Activated naive CD4-positive, alpha-beta T cell treated with anti-CD3 and anti-CD28 coated beads, Interleukin-2, amount 50 U/mL, for 24 hours (primary cell): ENCODE data around the gene BIRC5.

Experiments
- H3K27ac Mint-ChIP-seq: one replicate; pipeline ENCODE4 v1.8.0; 2021; ENCODE audit warnings: mild to moderate bottlenecking, mixed read lengths
- H3K27me3 Mint-ChIP-seq: one replicate; pipeline ENCODE4 v1.8.0; 2021; ENCODE audit warnings: mixed read lengths
- H3K36me3 Mint-ChIP-seq: one replicate; pipeline ENCODE4 v1.8.0; 2021; ENCODE audit warnings: mixed read lengths
- H3K4me1 Mint-ChIP-seq: one replicate; pipeline ENCODE4 v1.8.0; 2021; ENCODE audit warnings: mixed read lengths
- H3K4me3 Mint-ChIP-seq: one replicate; pipeline ENCODE4 v1.8.0; 2021; ENCODE audit warnings: mild to moderate bottlenecking, mixed read lengths
- H3K9me3 Mint-ChIP-seq: one replicate; pipeline ENCODE4 v1.8.0; 2021; ENCODE audit warnings: mixed read lengths

The BIRC5 gene

DNA sequence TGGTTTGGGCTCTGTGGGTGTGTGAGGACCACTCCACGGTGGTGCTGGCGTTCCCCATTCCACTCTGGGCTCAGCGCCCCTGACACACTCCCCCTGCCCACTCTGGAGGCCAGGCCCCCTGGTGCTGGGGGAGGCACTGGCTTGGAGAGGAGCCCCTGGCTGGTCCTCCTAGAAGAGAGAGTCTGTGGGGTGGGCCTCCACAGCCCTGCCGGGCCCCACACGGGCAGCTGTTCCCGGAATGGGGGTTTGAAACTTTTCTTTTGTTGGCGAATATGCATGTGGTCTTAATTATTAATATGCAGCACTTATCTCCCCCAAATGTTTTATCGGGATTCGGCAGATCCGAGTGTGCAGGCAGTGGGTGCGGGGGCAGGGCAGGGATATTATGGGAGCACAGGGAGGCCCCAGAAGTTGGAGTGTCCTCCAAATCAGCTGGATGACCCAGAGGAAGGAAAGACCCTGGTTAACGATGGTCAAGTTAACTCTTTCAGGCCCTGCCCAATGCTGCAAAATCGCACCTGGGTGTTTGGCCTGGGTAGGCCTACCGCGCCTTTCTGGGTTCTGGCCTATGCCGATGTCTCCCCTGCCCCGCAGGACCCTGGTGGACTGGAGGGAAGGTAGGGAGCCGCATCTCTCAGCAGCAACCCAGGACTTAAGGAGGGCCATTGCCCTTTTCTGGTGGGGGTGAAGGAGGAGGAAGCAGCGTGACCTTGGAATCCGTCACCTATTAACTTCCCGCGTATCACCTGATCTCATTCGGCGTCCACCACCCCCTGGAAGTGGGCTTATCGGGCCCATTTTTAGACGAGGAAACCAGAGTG, 53.4 kb downstream of the BIRC5 start:
- Mint-ChIP-seq H3K27me3 (no peaks in the 10 kb centered on the region), H3K27ac (no peak overlapping the region), H3K4me1 (peaks cover 50% of the 10 kb centered on the region), H3K9me3 (no peaks in the 10 kb centered on the region), H3K4me3 (no peak overlapping the region), H3K36me3 (no peaks in the 10 kb centered on the region)

DNA sequence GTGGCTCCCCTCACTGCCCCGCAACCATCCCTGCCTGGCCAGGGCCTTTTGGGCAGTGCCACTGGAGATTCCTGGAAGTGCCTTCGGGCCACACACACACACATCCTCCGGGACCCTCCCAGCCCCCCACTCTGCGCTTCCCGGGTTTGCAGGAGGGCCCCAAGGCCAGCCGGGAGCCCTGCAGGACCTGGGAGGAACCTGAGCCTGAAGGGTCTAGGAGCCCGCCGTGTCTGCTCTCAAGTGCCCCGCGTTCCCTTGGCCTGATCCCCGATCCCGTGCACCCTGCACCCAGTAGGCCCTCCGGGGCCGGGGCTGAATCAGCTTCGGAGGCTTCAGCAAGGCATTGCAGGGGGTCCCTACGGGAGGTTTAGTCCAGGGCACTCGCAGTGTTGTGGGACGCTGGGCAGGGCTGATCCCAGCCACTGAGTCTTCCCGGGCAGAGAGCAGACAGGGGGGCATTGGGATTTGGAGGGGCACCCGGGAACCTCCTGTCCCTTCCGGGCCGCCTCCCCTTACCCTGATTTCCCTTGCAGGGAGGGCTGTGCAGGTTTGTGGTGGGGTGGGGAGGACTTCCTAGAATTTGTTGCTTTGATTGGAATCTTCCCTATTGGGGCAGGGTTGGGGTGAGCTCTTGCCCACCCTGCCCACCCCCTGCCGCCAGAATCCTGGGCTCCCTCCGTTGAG, 54.3 kb downstream of the BIRC5 start:
- H3K4me1 Mint-ChIP-seq = peaks cover 47% of the 10 kb centered on the region
- no peaks in the 10 kb centered on the region for H3K36me3 Mint-ChIP-seq
- no peaks in the 10 kb centered on the region for H3K27me3 Mint-ChIP-seq
- no peak overlapping the region for H3K4me3 Mint-ChIP-seq
- H3K9me3 Mint-ChIP-seq = no peaks in the 10 kb centered on the region
- H3K27ac Mint-ChIP-seq = no peak overlapping the region

DNA sequence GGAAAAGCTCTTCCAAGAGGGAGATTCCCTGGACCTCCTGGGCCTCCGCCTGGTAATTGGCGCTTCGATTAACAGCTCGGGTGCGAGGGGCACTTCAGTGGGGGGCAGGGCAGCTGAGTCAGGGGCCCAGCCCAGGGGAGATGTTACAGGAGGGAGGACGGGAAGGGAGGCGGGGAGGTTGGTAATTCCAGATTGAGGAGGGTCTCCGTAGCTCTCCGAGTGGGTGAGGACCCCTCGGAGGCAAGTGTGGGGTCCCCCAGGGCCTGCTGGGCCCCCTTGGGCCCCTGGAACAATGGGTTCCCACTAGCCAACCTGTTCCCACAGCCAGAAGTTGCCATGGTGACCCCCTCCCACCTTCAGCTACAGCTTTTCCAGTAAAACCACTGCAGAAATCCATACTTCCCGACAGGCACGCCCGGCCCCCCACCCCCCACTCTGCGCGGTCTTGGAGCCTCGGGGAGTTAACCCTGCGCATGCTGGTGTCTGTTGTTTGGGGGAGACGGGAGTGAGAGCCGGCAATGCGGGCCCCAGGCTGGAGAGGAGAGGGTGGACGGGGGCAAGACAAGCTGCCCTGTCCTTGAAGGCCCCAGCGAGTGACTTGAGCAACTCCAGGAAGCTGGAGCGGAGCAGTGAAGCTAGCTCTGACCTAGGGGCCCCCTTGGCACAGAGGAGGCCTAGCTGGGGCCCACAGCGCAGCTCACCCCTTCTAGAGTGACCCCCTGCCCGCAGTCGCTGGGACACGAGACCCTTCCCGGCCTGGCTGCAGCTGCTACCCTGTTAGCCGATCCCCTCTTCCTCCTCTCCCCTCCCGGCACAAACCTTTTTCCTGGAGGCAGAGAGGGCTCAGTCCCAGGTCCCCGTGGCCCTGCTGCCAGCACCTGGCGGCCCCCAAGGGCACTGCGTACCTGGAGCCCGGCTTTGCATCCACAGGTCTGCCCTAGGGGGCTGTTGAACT, 55.2 kb downstream of the BIRC5 start:
- H3K4me3 Mint-ChIP-seq = no peak overlapping the region
- no peaks in the 10 kb centered on the region for H3K36me3 Mint-ChIP-seq
- no peak overlapping the region for H3K27ac Mint-ChIP-seq
- no peaks in the 10 kb centered on the region for H3K9me3 Mint-ChIP-seq
- peaks cover 42% of the 10 kb centered on the region for H3K4me1 Mint-ChIP-seq
- H3K27me3 Mint-ChIP-seq = no peaks in the 10 kb centered on the region

DNA sequence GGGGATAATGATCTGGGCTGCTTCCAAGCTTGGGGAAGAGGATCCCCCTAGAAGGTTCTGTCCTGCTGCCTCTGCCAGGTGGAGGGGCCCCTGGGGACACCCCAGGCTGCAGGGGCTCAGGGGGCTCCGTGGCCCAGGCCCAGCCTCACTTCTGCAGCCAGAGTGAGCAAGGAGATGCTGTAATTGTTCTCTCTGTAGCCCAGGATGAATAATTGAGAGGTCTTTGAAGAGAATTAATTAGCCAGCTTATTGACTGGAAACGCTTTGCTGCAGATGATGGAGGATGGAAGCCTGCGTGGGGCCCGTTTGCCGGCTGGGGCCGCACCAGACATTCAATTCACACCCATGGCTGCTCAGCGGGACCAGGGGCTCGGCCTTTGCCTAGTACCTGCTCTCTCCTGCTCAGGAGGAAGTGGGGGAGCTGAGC, 55.9 kb downstream of the BIRC5 start:
- Mint-ChIP-seq H3K9me3 (no peaks in the 10 kb centered on the region), H3K36me3 (no peaks in the 10 kb centered on the region), H3K4me3 (no peak overlapping the region), H3K27me3 (no peaks in the 10 kb centered on the region), H3K4me1 (peaks cover 37% of the 10 kb centered on the region), H3K27ac (no peak overlapping the region)

DNA sequence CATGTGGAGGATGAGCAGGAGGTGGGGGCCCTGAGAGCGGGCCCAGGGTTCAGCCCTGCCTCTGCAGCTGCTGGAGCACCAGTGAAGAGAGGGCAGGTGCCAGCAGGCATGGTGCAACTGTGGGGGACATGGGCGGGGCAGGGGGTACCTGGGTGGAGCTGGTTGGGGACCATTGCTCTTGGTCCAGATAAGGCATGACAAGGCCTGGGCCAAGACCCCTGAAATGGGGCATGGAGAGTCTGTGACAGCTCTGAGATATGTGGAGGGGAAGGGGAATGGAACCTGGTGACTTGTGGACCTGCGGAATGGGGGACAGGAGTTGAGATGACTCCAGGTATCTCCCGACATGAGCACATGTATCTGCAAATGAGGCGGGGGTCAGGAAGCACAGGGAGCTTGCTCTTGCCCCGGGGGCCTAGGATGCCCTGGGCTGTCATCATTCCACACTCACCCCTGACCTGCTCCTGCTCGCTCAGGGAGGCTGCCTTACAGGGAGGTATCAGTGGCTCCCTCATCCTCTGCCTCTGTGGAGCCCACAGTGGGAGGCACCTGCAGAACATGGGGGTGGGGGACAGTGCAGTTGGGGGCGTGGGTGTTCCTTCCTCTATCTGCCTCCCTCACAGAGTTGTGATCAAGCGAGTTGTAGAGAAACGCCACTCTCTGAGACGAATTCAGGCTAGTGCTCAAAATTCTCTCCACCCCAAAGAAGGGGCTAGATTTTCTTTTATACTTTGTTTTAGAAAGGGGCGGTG, 57.5 kb downstream of the BIRC5 start:
- Mint-ChIP-seq H3K27ac (no peak overlapping the region), H3K4me3 (peak overlapping the region; percentile 26), H3K27me3 (no peaks in the 10 kb centered on the region), H3K9me3 (no peaks in the 10 kb centered on the region), H3K4me1 (peaks cover 44% of the 10 kb centered on the region), H3K36me3 (no peaks in the 10 kb centered on the region)

DNA sequence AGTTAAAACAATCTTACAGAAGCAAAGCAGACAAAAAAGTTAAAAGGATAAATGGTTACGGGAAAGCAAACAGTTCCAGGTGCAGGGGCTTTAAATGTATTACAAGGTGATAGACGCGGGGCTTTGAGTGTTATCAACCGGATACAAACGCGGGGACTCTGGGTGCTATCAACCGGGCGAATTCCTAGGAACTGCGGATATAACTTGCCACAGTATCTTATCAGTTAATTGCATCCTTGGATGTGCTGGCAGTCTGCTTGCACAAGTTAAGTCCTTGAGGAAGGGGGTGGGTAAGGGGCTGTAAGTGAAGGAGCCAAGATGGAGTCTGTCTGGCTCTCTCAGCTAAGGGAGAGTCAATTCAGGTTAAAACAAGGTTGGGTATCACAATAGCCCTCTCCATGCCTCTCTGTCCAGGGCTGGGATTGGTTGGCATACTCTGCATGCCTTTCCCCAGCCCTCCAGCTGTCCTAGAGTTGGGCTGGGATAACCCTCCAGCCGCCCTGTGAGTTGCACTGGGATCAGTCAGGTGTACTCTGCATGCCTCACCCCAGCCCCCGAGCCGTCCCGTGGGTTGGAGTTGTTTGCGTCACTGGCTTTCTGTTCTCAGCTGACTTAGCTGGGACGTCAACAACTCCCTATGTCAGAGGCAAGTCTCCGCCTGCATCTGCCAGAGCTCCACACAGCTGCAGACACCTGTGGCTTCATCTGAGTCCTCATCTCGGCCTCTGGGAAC, 58.3 kb downstream of the BIRC5 start:
- H3K4me3 Mint-ChIP-seq = peak overlapping the region; percentile 26
- no peak overlapping the region for H3K27ac Mint-ChIP-seq
- no peaks in the 10 kb centered on the region for H3K27me3 Mint-ChIP-seq
- no peaks in the 10 kb centered on the region for H3K36me3 Mint-ChIP-seq
- H3K4me1 Mint-ChIP-seq = peaks cover 46% of the 10 kb centered on the region
- no peaks in the 10 kb centered on the region for H3K9me3 Mint-ChIP-seq

DNA sequence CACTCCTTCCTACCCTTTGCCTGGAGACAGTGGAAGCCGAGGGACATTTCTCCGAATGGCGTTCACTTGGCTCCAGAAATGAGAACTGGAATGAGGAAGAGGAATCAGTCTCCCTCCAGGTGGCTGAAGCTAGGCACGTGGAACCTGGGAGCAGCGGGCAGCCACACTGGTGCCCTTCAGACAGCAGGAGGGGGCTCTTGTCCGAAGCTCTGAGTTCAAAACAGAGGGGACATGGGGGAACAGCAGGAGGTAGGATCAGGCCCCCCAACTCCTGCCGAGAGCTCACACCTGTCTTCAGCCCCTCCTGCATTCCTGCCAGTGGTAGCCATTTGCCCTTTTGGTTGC, 58.8 kb downstream of the BIRC5 start:
- Mint-ChIP-seq H3K9me3 (no peaks in the 10 kb centered on the region), H3K4me1 (peaks cover 49% of the 10 kb centered on the region), H3K27ac (no peak overlapping the region), H3K4me3 (no peak overlapping the region), H3K27me3 (no peaks in the 10 kb centered on the region), H3K36me3 (no peaks in the 10 kb centered on the region)

DNA sequence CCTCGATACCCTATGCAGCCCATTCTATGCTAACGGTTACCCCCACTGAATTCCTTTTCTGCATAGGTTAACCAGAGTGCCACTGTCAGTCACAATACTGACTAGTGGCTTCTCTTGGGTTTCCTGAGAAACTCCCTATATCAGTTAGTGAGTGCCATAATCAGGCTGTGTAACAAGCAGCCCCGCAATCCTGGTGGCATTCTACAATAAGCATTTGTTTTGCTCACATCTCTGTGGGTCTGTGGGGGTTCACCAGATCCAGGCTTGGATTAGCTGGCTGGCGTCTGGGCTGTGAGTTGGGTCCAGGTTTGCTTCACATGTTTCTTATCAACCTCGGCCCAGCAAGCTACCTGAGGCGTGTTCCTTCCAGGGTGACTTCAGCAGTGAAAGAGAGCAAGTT, 59.8 kb downstream of the BIRC5 start:
- H3K4me3 Mint-ChIP-seq = no peak overlapping the region
- H3K4me1 Mint-ChIP-seq = peaks cover 51% of the 10 kb centered on the region
- no peaks in the 10 kb centered on the region for H3K27me3 Mint-ChIP-seq
- H3K27ac Mint-ChIP-seq = no peak overlapping the region
- no peaks in the 10 kb centered on the region for H3K9me3 Mint-ChIP-seq
- H3K36me3 Mint-ChIP-seq = no peaks in the 10 kb centered on the region
